CD4-positive, alpha-beta T cell treated with Interleukin-4 for 4 hours (primary cell): ENCODE measurements around the gene BCL2.
"Not testable (repeated sequence)": the region's sequence is repeated elsewhere in the genome, so short reads cannot be mapped to it uniquely, and the experiment has no call there.

Source experiments
- DNase-seq: peaks from one replicate; pipeline ENCODE4 v3.0.0-alpha.2; 2020

BCL2 gene

DNA sequence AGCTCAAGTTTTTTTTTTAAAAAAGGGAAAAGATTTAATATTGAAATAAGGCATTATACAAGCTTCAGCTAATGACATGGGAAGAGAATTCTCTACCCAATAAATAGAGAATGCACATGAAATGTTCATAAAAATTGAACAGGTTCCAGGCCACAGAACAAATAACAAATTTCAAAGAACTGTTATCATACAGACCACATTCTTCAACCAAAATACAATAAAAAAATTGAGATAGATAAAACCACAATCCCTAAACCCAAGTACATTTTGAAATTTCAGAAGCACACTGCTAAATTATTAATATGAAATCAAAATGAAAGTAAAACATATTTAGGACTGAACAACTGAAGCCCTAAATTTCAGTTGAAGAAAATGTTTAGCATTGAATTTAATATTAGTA, 89.6 kb downstream of the BCL2 start:
- DNase-seq: no peak

GRCh38 chr18:63225434-63225833, 94.1 kb downstream of the BCL2 start:
- no peak for DNase-seq

DNA sequence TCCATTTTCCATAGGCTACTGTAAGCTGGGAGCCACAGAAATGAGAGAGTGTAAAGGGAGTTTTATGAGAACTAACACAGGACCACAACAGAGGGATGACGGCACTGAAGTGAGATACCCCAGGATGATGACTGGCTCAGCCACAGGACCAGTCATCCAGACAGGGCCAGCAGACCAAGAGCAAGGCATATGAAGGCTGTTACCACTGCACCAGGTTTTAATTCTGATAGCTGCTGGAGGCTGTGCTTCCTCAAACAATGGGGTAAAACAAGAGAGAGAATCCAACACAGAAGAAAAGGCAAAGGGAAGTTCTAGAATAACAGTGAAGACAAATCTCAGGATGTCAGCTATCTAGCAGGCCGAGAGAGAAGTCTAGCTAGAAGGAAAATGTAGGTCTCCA, 94.9 kb downstream of the BCL2 start:
- DNase-seq: peak; percentile 58

GRCh38 chr18:63223837-63224236, 95.7 kb downstream of the BCL2 start:
- DNase-seq: no peak

- DNase-seq: no peak
These were observed 98.7 kb downstream of the BCL2 start for GRCh38 chr18:63220903-63221302.

GRCh38 chr18:63218472-63218871, 101.1 kb downstream of the BCL2 start:
- DNase-seq: no peak

- DNase-seq: peak; percentile 51
These were observed 102.9 kb downstream of the BCL2 start for GRCh38 chr18:63216516-63217311.

DNA sequence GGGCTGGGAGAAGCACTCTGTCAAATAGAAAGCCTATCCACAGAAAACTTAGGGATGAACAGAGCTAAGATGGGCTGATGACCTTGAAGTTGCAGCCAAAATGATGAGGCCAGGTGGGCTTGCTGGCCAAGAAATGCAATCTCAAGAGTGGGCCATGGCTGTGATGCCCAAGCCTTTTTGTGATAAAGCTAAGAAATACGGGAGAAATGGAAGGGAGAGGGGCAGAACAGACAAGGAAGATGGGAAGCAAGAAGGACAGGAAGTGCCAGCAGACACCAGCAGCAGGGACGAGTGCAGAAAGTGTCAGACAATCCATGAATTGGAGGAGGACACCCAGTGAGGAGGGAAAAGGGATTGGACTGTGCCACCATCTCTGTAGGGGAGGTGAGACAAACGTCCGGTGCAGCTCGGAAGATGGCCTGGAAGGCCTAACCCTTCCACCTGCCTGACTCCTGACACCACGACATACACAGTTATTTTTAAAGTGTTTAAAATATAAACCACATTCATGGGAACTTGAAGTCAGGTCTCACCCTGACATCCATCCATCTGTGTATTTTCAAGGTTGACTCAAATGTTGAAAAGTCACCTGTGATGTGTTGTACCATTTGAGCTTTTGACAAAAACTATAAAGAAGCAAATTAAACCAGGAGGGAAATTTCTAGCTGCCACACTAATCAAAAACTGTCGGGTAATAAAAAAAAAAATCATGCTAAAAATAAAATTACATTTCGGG, 105.5 kb downstream of the BCL2 start:
- no peak for DNase-seq

GRCh38 chr18:63213331-63213900, 106.2 kb downstream of the BCL2 start:
- peak; percentile 88 for DNase-seq

DNA sequence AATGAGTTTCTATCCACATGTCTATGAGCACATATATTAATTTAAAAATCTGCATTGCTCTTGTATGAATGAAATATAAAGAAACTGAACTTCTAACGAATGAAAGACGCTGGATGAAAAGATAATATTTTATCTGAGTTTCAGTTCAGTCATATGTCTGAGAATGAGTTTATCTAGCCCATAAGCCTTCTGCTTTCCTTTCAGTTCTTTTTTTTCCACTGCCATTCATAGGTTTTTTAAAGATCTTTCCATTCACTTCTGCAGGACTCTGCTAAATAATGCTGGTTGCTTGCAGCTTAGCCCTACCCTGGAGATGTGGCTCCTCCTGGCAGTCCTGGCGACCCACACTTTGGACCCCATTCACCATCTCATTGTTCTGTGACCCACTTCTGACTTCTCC, 109.0 kb downstream of the BCL2 start:
- DNase-seq: no peak

- DNase-seq: no peak
These were observed 110.9 kb downstream of the BCL2 start for GRCh38 chr18:63208676-63209075.

DNA sequence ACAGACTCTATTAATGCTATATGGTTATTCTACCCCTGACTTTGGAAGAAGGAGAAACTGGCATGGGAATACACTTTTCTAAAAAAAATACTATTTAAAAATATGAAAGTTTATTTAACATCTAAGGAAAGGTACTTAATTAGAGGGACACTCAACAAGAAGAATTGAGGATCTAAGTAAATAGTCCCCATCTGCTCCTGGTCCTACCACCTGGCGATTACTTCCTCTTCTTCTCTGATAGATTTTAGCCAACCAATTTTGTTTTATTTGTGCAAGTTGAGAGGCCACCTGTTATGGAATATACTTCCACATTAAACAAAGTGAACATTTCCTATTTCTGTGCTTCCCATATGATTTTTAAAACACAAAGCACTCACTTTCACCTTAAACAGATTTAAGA, 111.7 kb downstream of the BCL2 start:
- DNase-seq: no peak

- DNase-seq: no peak
These were observed 112.3 kb downstream of the BCL2 start for GRCh38 chr18:63207143-63207790.

GRCh38 chr18:63206433-63207142, 113.0 kb downstream of the BCL2 start:
- no peak for DNase-seq

DNA sequence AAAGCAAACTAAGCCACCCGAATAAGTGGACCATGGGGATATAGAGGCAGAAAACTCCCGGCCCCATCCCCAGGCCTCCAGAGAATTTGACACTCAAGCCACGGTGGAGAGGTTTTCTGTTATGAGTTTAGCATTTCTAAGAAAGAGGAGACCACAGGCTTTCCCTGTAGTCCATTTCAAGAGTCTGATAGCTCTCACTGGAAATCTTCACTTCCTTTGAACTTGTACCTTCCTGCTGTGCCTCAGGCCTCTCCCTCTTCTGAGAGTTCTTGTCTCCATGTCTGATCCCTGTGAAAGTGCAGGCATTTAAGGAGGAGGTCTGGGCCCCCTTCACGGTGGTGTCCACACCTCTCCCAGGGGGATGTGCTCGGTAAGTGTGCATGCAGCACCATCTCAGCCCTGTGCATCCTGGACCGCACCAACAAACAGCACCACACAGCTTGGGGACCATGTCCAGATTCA, 113.7 kb downstream of the BCL2 start:
- DNase-seq: no peak

DNA sequence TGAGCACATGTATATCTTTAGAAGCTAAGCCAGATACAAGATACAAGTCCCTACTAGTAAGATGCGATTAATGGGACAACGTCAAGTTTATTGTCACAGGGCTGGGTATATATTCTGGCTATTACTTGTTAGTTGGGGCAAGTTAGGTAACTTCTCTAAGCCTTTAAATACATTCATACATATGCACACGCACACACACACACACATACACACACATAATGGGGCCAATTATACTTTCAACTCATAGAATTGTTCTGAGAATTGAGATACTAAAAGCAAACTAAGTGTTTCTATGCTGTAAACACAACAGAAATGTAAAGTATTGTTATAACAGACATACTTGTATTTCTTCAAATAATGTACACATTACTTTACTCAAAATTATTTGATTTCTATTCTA, 116.1 kb downstream of the BCL2 start:
- DNase-seq: no peak

GRCh38 chr18:63202828-63203227, 116.7 kb downstream of the BCL2 start:
- DNase-seq: no peak

DNA sequence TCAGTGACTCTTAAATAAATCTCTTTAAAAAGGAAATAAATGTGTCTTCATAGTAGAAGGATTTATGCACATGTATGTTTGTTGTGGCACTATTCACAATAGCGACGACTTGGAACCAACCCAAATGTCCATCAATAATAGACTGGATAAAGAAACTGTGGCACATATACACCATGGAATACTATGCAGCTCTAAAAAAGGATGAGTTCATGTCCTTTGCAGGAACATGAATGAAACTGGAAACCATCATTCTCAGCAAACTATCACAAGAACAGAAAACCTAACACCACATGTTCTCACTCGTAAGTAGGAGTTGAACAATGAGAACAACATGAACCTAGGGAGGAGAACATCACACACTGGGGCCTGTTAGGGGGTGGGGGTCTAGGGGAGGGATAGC, 118.1 kb downstream of the BCL2 start:
- DNase-seq: not testable (repeated sequence)

GRCh38 chr18:63199743-63200241, 119.8 kb downstream of the BCL2 start:
- DNase-seq: peak; percentile 93

GRCh38 chr18:63198868-63199742, 120.5 kb downstream of the BCL2 start:
- DNase-seq: no peak

- DNase-seq: no peak
These were observed 121.3 kb downstream of the BCL2 start for GRCh38 chr18:63198098-63198760.
